ENCODE results near the gene APOBEC4. TPM values are rescaled to one million over a fixed set of nuclear protein-coding genes. Genes with fewer than 3 reads are reported as not detected.

Gene APOBEC4
- total RNA-seq, 1 experiment from 2014 or later = not detected

GRCh38 chr1:183600634-183601033 lies 52.5 kb downstream of the APOBEC4 start:
- no peak overlapping the region for H3K4me3 ChIP-seq (ENCODE audit: low read length)
- intact Hi-C loops (cut with micrococcal nuclease) = no loop called here
- TF ChIP-seq EZH2 (IDR thresholded peaks at IDR 0.05; ENCODE audit: low read length, unreplicated experiment) = no peak
- H3K9ac ChIP-seq (ENCODE audit: low read length) = no peak overlapping the region
- ChIA-PET CTCF (no interaction called here), POLR2A (ENCODE audit: unreplicated experiment) (interaction anchor here (0.5 kb wide), 1 partner anchor 21 kb away, joined by 3 read pairs; no protein-coding TSS in a partner anchor)
- H3F3A ChIP-seq (ENCODE audit: low read length, unreplicated experiment) = no peaks in the 10 kb centered on the region
- no peak overlapping the region for H3K4me2 ChIP-seq (ENCODE audit: low read length)
- H4K20me1 ChIP-seq (ENCODE audit: low read length) = no peaks in the 10 kb centered on the region
- H3K4me1 ChIP-seq (ENCODE audit: insufficient read depth, low read length) = no peaks in the 10 kb centered on the region
- H3K36me3 ChIP-seq (ENCODE audit: low read depth, low read length) = no peaks in the 10 kb centered on the region
- no peak overlapping the region for H3K27ac ChIP-seq (ENCODE audit: low read length)
- BruUV-seq (replicated peaks) = no TSS peak
- no peak overlapping the region for H2AFZ ChIP-seq (ENCODE audit: low read length)
- ATAC-seq (no peak), DNase-seq (no peak)
- no peaks in the 10 kb centered on the region for H3K27me3 ChIP-seq (ENCODE audit: low read length)
- no peaks in the 10 kb centered on the region for H3K79me2 ChIP-seq (ENCODE audit: low read length)
- H3K9me3 ChIP-seq (ENCODE audit: low read length) = no peaks in the 10 kb centered on the region
- H3K9me2 ChIP-seq (replicated peaks; ENCODE audit: low read length) = no peaks in the 10 kb centered on the region

DNA sequence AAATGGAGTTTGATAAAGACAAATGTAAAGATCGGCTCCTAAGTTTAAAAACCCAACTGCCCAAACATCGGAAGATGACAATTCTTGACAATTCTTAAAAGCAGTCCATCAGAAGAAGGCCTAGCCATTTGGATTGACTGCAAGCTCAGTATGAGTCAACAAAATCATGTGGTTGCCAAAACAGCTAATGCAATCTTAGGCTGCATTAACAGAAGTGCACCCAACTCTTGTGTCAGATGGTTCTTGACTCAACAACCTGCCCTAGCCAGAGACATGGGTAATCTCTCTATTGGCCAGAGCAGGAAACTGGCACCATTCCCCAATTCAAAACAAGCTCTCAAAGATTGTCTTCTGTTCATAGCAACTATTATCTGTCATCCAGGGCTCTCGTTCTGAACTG lies 53.0 kb downstream of the APOBEC4 start:
- TF ChIP-seq EZH2 (IDR thresholded peaks at IDR 0.05; ENCODE audit: low read length, unreplicated experiment) (no peak), EZH2phosphoT487 (IDR thresholded peaks at IDR 0.05; ENCODE audit: borderline replicate concordance, low read length) (no peak)
- TF ChIP-seq, protein P1, sequence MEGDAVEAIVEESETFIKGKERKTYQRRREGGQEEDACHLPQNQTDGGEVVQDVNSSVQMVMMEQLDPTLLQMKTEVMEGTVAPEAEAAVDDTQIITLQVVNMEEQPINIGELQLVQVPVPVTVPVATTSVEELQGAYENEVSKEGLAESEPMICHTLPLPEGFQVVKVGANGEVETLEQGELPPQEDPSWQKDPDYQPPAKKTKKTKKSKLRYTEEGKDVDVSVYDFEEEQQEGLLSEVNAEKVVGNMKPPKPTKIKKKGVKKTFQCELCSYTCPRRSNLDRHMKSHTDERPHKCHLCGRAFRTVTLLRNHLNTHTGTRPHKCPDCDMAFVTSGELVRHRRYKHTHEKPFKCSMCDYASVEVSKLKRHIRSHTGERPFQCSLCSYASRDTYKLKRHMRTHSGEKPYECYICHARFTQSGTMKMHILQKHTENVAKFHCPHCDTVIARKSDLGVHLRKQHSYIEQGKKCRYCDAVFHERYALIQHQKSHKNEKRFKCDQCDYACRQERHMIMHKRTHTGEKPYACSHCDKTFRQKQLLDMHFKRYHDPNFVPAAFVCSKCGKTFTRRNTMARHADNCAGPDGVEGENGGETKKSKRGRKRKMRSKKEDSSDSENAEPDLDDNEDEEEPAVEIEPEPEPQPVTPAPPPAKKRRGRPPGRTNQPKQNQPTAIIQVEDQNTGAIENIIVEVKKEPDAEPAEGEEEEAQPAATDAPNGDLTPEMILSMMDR (conservative IDR thresholded peaks at IDR 0.05; ENCODE audit: low read depth, low read length) = no peak
- Histone ChIP-seq H3K4me2 (ENCODE audit: low read length) (no peak overlapping the region), H3K4me1 (ENCODE audit: insufficient read depth, low read length) (no peaks in the 10 kb centered on the region), H3K9ac (ENCODE audit: low read length) (no peak overlapping the region), H3K4me3 (ENCODE audit: low read length) (no peak overlapping the region), H3K9me3 (ENCODE audit: low read length) (no peaks in the 10 kb centered on the region), H3F3A (ENCODE audit: low read length, unreplicated experiment) (no peaks in the 10 kb centered on the region), H2AFZ (ENCODE audit: low read length) (no peak overlapping the region), H3K27ac (ENCODE audit: low read length) (no peak overlapping the region), H3K36me3 (ENCODE audit: low read depth, low read length) (no peaks in the 10 kb centered on the region), H4K20me1 (ENCODE audit: low read length) (no peaks in the 10 kb centered on the region), H3K9me2 (replicated peaks; ENCODE audit: low read length) (no peaks in the 10 kb centered on the region), H3K27me3 (ENCODE audit: low read length) (no peaks in the 10 kb centered on the region), H3K79me2 (ENCODE audit: low read length) (no peaks in the 10 kb centered on the region)
- ATAC-seq (peak; percentile 18; the same call in 1 of the 2 replicates), DNase-seq (peak; percentile 49)
- CTCF ChIA-PET = no interaction called here
- POLR2A ChIA-PET (ENCODE audit: unreplicated experiment) = interaction anchor here (0.5 to 0.6 kb wide), 2 partner anchors 20 to 422 kb away, joined by 3 to 4 read pairs; no protein-coding TSS in a partner anchor
- intact Hi-C loops (cut with micrococcal nuclease) = no loop called here
- BruUV-seq (replicated peaks) = no TSS peak

GRCh38 chr1:183598386-183598785 lies 54.7 kb downstream of the APOBEC4 start:
- H3K36me3 ChIP-seq (ENCODE audit: low read depth, low read length) = no peaks in the 10 kb centered on the region
- no peaks in the 10 kb centered on the region for H3K4me1 ChIP-seq (ENCODE audit: insufficient read depth, low read length)
- BruUV-seq (replicated peaks) = no TSS peak
- H3K27ac ChIP-seq (ENCODE audit: low read length) = no peak overlapping the region
- intact Hi-C loops (cut with micrococcal nuclease) = no loop called here
- no peaks in the 10 kb centered on the region for H3K79me2 ChIP-seq (ENCODE audit: low read length)
- DNase-seq = no peak
- H3K9ac ChIP-seq (ENCODE audit: low read length) = no peak overlapping the region
- no peaks in the 10 kb centered on the region for H3K9me3 ChIP-seq (ENCODE audit: low read length)
- no peak overlapping the region for H3K4me3 ChIP-seq (ENCODE audit: low read length)
- no peak for ATAC-seq
- no peaks in the 10 kb centered on the region for H3F3A ChIP-seq (ENCODE audit: low read length, unreplicated experiment)
- CTCF ChIA-PET = no interaction called here
- TF ChIP-seq, protein P1 (conservative IDR thresholded peaks at IDR 0.05; ENCODE audit: low read depth, low read length) = no peak
- no peak for TF ChIP-seq EZH2phosphoT487 (IDR thresholded peaks at IDR 0.05; ENCODE audit: borderline replicate concordance, low read length)
- no peak for TF ChIP-seq EZH2 (IDR thresholded peaks at IDR 0.05; ENCODE audit: low read length, unreplicated experiment)
- no peak overlapping the region for H2AFZ ChIP-seq (ENCODE audit: low read length)
- no peaks in the 10 kb centered on the region for H3K27me3 ChIP-seq (ENCODE audit: low read length)
- H4K20me1 ChIP-seq (ENCODE audit: low read length) = no peaks in the 10 kb centered on the region
- no peaks in the 10 kb centered on the region for H3K9me2 ChIP-seq (replicated peaks; ENCODE audit: low read length)
- no peak overlapping the region for H3K4me2 ChIP-seq (ENCODE audit: low read length)
- POLR2A ChIA-PET (ENCODE audit: unreplicated experiment) = no interaction called here

Measured in PC-3 (cell line).